EL (cell line): ENCODE data around the gene CTXN3.
"Not testable (repeated sequence)": the region's sequence is repeated elsewhere in the genome, so short reads cannot be mapped to it uniquely, and the experiment has no call there.

Experiments
- DNase-seq: peaks from one replicate; pipeline ENCODE4 v3.0.0-alpha.2; 2016

Gene CTXN3

GRCh38 chr5:127652952-127653611 lies 4.2 kb downstream of the CTXN3 start:
- DNase-seq, result no peak

- no peak for DNase-seq
These were observed 7.9 kb downstream of the CTXN3 start for GRCh38 chr5:127656825-127657224.

GRCh38 chr5:127660047-127660733 lies 11.3 kb downstream of the CTXN3 start:
- DNase-seq, result no peak

- no peak for DNase-seq
These were observed 15.2 kb downstream of the CTXN3 start for GRCh38 chr5:127664093-127664492.

- no peak for DNase-seq
These were observed 16.8 kb downstream of the CTXN3 start for GRCh38 chr5:127665641-127666040.

- DNase-seq, result peak; percentile 20
These were observed 17.3 kb downstream of the CTXN3 start for GRCh38 chr5:127666043-127666716.

GRCh38 chr5:127667926-127668325 lies 19.0 kb downstream of the CTXN3 start:
- no peak for DNase-seq

- peak; percentile 27 for DNase-seq
These were observed 22.3 kb downstream of the CTXN3 start for GRCh38 chr5:127671218-127671617.

- peak; percentile 55 for DNase-seq
These were observed 24.4 kb downstream of the CTXN3 start for GRCh38 chr5:127673117-127673800.

- not testable (repeated sequence) for DNase-seq
These were observed 28.1 kb downstream of the CTXN3 start for GRCh38 chr5:127676951-127677350.

GRCh38 chr5:127679691-127680330 lies 30.9 kb downstream of the CTXN3 start:
- DNase-seq, result not testable (repeated sequence)

- no peak for DNase-seq
These were observed 31.7 kb downstream of the CTXN3 start for GRCh38 chr5:127680595-127680994.

- no peak for DNase-seq
These were observed 34.1 kb downstream of the CTXN3 start for GRCh38 chr5:127683008-127683407.

- no peak for DNase-seq
These were observed 36.0 kb downstream of the CTXN3 start for GRCh38 chr5:127684726-127685467.

- DNase-seq, result no peak
These were observed 36.8 kb downstream of the CTXN3 start for GRCh38 chr5:127685662-127686061.

GRCh38 chr5:127686424-127686823 lies 37.5 kb downstream of the CTXN3 start:
- DNase-seq, result no peak

GRCh38 chr5:127694518-127695171 lies 45.8 kb downstream of the CTXN3 start:
- no peak for DNase-seq

- DNase-seq, result no peak
These were observed 46.5 kb downstream of the CTXN3 start for GRCh38 chr5:127695346-127695745.

GRCh38 chr5:127696683-127697082 lies 47.8 kb downstream of the CTXN3 start:
- peak; percentile 83 for DNase-seq

GRCh38 chr5:127697894-127698600 lies 49.2 kb downstream of the CTXN3 start:
- DNase-seq, result peak; percentile 76

- DNase-seq, result no peak
These were observed 50.5 kb downstream of the CTXN3 start for GRCh38 chr5:127699416-127699815.
